HepG2 (cell line): Measurements from ENCODE around the gene ADIPOR2. TPM values are rescaled to one million over a fixed set of nuclear protein-coding genes. Genes with fewer than 3 reads are reported as not detected.

ENCODE experiments used
- CREM ChIP-seq, 2 experiments: sonication (generic) in 1 of 2; formaldehyde crosslinking in 1 of 2; IDR thresholded peaks; 2 replicates each; pipeline versions ENCODE4 v1.4.0 to v1.6.1; 2016 to 2020; ENCODE audit warnings: antibody characterized with exemption in 1 of 2, mild to moderate bottlenecking in 1 of 2, missing genetic modification reagents in 1 of 2
- FOXO1 ChIP-seq: sonication (generic); formaldehyde crosslinking; IDR thresholded peaks from 2 replicates; pipeline ENCODE4 v1.4.0; 2020; ENCODE audit warnings: missing genetic modification reagents
- FOXP1 ChIP-seq, 2 experiments: fragments of 450-650 bp in 1 of 2; IDR thresholded peaks; 2 replicates each; pipeline ENCODE4 v1.6.1; 2017 to 2018; ENCODE audit warnings: antibody characterized with exemption in 1 of 2
- HOXA7 ChIP-seq: sonication (generic); formaldehyde crosslinking; IDR thresholded peaks from 2 replicates; pipeline ENCODE4 v1.8.1; 2022; ENCODE audit warnings: mild to moderate bottlenecking, missing genetic modification reagents, moderate library complexity
- MLX ChIP-seq: IDR thresholded peaks from 2 replicates; pipeline ENCODE4 v1.6.1; 2016
- NFATC3 ChIP-seq: sonication (generic); formaldehyde crosslinking; IDR thresholded peaks from 2 replicates; pipeline ENCODE4 v1.5.1; 2020; ENCODE audit warnings: mild to moderate bottlenecking, missing genetic modification reagents
- NONO ChIP-seq, 2 experiments: fragments of 450-650 bp in 1 of 2; sonication (generic) in 1 of 2; formaldehyde crosslinking in 1 of 2; IDR thresholded peaks in 1 of 2; conservative IDR thresholded peaks in 1 of 2; 2 replicates each; pipeline versions ENCODE4 v1.6.1 to v1.8.0; 2017 to 2022; ENCODE audit warnings: mild to moderate bottlenecking in 1 of 2, missing genetic modification reagents in 1 of 2, moderate library complexity in 1 of 2
- NR2F1 ChIP-seq, 2 experiments: fragments of 450-650 bp in 1 of 2; formaldehyde crosslinking in 1 of 2; IDR thresholded peaks; 2 replicates each; pipeline versions ENCODE4 v1.5.0 to v1.6.1; 2016 to 2020; ENCODE audit warnings: mild to moderate bottlenecking in 1 of 2, missing compliant biosample characterization in 1 of 2, missing genetic modification reagents in 1 of 2, moderate library complexity in 1 of 2
- RFX3 ChIP-seq: IDR thresholded peaks from 2 replicates; pipeline ENCODE4 v1.6.1; 2016; ENCODE audit warnings: missing biosample characterization, missing genetic modification reagents
- SAP130 ChIP-seq: IDR thresholded peaks from 2 replicates; pipeline ENCODE4 v1.6.1; 2016; ENCODE audit warnings: low read depth
- ZNF280D ChIP-seq: sonication (generic); formaldehyde crosslinking; IDR thresholded peaks from 2 replicates; pipeline ENCODE4 v1.5.1; 2020; ENCODE audit warnings: mild to moderate bottlenecking, missing genetic modification reagents
- ZNF484 ChIP-seq: sonication (generic); formaldehyde crosslinking; IDR thresholded peaks from 2 replicates; pipeline ENCODE4 v1.5.1; 2020; ENCODE audit warnings: mild to moderate bottlenecking, low read depth, missing genetic modification reagents, borderline replicate concordance
- ZNF713 ChIP-seq: sonication (generic); formaldehyde crosslinking; IDR thresholded peaks from 2 replicates; pipeline ENCODE4 v1.4.0; 2020; ENCODE audit warnings: mild to moderate bottlenecking, missing genetic modification reagents
- ZSCAN5A ChIP-seq: sonication (generic); formaldehyde crosslinking; IDR thresholded peaks from 2 replicates; pipeline ENCODE4 v1.8.0; 2022; ENCODE audit warnings: mild to moderate bottlenecking, missing genetic modification reagents, borderline replicate concordance
- polyA plus RNA-seq, 8 experiments: library from polyadenylated mRNA; depleted of rRNA in 3 of 8; stranded (reverse) in 7 of 8; unstranded in 1 of 8; fragments of >200 nt; fragmentation: Illumina TruSeq in 4 of 8; extraction: Trizol in 4 of 8; gene quantifications; 2 replicates each; pipeline versions ENCODE4 v1.2.1 to v1.2.3, GENCODE V29; 2011 to 2016; ENCODE audit warnings: low read depth in 4 of 8, missing spikeins in 1 of 8, mixed read lengths in 1 of 8; ENCODE audit not compliant: insufficient read depth in 1 of 8
- total RNA-seq, 5 experiments: library from RNA; depleted of rRNA; stranded (reverse); fragments of >200 nt; fragmentation: Illumina TruSeq; extraction: Trizol; gene quantifications; 2 replicates each; pipeline ENCODE4 v1.2.3, GENCODE V29; 2016; ENCODE audit warnings: low read depth in 1 of 5
- TF ChIP-seq, protein P1 (sequence below): sonication (generic); formaldehyde crosslinking; IDR thresholded peaks from 2 replicates; pipeline ENCODE4 v1.4.0; 2020; ENCODE audit warnings: missing genetic modification reagents, borderline replicate concordance
- TF ChIP-seq, protein P2 (sequence below): sonication (generic); formaldehyde crosslinking; IDR thresholded peaks from 2 replicates; pipeline ENCODE4 v1.4.0; 2020; ENCODE audit warnings: missing genetic modification reagents, borderline replicate concordance

Gene ADIPOR2
- total and polyA plus RNA-seq, 2 of the 13 experiments (the other 11 are each of a cell fraction or from before 2014, with no cell fraction given) = 35.2 to 52.2 TPM

DNA sequence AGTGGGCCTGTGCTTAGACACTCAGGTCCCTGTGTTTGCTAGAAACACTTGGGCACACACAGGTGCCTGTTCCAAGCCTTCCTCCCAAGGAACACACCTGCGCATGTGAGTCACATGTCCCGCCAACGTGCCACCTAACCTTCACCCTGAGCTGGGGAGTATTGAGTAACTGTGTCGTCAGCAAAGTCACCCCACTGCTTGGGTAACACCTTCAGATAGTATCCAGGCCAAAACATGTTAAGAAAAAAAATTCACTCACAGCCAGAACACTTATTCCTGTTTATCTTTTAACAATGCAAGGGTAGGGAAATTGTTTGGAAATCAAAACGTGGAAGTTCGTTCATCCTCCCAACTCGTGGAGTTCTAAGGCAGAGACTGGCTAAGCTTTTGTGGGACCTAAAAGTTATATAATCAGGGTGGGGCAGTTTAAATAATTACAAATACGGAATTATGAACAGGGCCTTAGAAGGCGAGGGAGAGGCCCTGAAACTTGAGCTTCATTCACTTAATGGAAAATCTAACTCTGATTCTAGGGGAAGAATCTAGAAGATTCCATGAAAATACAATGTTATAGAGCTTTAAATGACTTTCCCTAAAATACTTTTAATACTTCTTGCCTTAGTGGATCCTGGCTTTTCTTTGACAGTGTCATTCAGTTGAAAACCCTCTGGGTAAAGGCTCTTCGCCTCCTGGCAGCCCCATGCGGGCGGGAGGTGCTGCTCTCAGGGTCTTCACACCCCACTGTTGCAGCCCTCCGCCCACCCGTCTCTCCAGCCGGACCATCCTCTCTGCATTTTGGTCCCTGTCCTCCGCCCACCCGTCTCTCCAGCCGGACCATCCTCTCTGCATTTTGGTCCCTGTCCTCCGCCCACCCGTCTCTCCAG lies 30.3 kb upstream of the ADIPOR2 start (continued):
- TF ChIP-seq FOXP1 (IDR thresholded peaks at IDR 0.05) (no peak), FOXP1 (CRISPR knock-in tag; IDR thresholded peaks at IDR 0.05) (peak; percentile 53), ZNF484 (CRISPR knock-in tag) (no peak), ZNF280D (CRISPR knock-in tag) (no peak), NR2F1 (CRISPR knock-in tag; IDR thresholded peaks at IDR 0.05) (no peak), NONO (IDR thresholded peaks at IDR 0.05) (no peak), NONO (CRISPR knock-in tag; conservative IDR thresholded peaks at IDR 0.05) (no peak), FOXO1 (peak; percentile 51; the same call in 1 of the 2 replicates), NFATC3 (no peak), MLX (CRISPR knock-in tag) (peak; percentile 93), RFX3 (CRISPR knock-in tag) (no peak), HOXA7 (CRISPR knock-in tag) (no peak), ZSCAN5A (no peak), CREM (IDR thresholded peaks at IDR 0.05) (peak; percentile 66), CREM (CRISPR knock-in tag; IDR thresholded peaks at IDR 0.05) (no peak), SAP130 (CRISPR knock-in tag) (peak; percentile 61), ZNF713 (no peak)
- TF ChIP-seq, protein P1, sequence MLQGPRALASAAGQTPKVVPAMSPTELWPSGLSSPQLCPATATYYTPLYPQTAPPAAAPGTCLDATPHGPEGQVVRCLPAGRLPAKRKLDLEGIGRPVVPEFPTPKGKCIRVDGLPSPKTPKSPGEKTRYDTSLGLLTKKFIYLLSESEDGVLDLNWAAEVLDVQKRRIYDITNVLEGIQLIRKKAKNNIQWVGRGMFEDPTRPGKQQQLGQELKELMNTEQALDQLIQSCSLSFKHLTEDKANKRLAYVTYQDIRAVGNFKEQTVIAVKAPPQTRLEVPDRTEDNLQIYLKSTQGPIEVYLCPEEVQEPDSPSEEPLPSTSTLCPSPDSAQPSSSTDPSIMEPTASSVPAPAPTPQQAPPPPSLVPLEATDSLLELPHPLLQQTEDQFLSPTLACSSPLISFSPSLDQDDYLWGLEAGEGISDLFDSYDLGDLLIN = no peak
- TF ChIP-seq, protein P2, sequence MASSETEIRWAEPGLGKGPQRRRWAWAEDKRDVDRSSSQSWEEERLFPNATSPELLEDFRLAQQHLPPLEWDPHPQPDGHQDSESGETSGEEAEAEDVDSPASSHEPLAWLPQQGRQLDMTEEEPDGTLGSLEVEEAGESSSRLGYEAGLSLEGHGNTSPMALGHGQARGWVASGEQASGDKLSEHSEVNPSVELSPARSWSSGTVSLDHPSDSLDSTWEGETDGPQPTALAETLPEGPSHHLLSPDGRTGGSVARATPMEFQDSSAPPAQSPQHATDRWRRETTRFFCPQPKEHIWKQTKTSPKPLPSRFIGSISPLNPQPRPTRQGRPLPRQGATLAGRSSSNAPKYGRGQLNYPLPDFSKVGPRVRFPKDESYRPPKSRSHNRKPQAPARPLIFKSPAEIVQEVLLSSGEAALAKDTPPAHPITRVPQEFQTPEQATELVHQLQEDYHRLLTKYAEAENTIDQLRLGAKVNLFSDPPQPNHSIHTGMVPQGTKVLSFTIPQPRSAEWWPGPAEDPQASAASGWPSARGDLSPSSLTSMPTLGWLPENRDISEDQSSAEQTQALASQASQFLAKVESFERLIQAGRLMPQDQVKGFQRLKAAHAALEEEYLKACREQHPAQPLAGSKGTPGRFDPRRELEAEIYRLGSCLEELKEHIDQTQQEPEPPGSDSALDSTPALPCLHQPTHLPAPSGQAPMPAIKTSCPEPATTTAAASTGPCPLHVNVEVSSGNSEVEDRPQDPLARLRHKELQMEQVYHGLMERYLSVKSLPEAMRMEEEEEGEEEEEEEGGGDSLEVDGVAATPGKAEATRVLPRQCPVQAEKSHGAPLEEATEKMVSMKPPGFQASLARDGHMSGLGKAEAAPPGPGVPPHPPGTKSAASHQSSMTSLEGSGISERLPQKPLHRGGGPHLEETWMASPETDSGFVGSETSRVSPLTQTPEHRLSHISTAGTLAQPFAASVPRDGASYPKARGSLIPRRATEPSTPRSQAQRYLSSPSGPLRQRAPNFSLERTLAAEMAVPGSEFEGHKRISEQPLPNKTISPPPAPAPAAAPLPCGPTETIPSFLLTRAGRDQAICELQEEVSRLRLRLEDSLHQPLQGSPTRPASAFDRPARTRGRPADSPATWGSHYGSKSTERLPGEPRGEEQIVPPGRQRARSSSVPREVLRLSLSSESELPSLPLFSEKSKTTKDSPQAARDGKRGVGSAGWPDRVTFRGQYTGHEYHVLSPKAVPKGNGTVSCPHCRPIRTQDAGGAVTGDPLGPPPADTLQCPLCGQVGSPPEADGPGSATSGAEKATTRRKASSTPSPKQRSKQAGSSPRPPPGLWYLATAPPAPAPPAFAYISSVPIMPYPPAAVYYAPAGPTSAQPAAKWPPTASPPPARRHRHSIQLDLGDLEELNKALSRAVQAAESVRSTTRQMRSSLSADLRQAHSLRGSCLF (CRISPR knock-in tag) = no peak
